HEK293 (cell line): ENCODE measurements around the gene SLC36A1.
A peak's percentile ranks its signal among the peaks of the same experiment; 100 is the strongest.

ENCODE experiments used
- INSM2 ChIP-seq: fragments of 450-650 bp; formaldehyde crosslinking; IDR thresholded peaks from 2 replicates; pipeline ENCODE4 v1.5.1; 2016; ENCODE audit warnings: missing biosample characterization, missing genetic modification characterization
- KLF16 ChIP-seq: fragments of 450-650 bp; formaldehyde crosslinking; IDR thresholded peaks from 2 replicates; pipeline ENCODE4 v1.5.1; 2017; ENCODE audit warnings: missing biosample characterization, missing genetic modification characterization
- KLF7 ChIP-seq: fragments of 450-650 bp; formaldehyde crosslinking; IDR thresholded peaks from 2 replicates; pipeline ENCODE4 v1.5.1; 2016; ENCODE audit warnings: missing biosample characterization, missing genetic modification characterization, borderline replicate concordance
- PRDM10 ChIP-seq: fragments of 450-650 bp; formaldehyde crosslinking; IDR thresholded peaks from 2 replicates; pipeline ENCODE4 v1.5.1; 2016; ENCODE audit warnings: missing biosample characterization, missing genetic modification characterization
- PRDM4 ChIP-seq: fragments of 450-650 bp; formaldehyde crosslinking; IDR thresholded peaks from 2 replicates; pipeline ENCODE4 v1.5.1; 2017; ENCODE audit warnings: missing biosample characterization, missing genetic modification characterization
- SP7 ChIP-seq: fragments of 450-650 bp; formaldehyde crosslinking; IDR thresholded peaks from 2 replicates; pipeline ENCODE4 v1.5.1; 2016; ENCODE audit warnings: missing biosample characterization, missing genetic modification characterization
- TSHZ1 ChIP-seq: fragments of 450-650 bp; formaldehyde crosslinking; IDR thresholded peaks from 2 replicates; pipeline ENCODE4 v1.5.1; 2016; ENCODE audit warnings: missing biosample characterization, missing genetic modification characterization, borderline replicate concordance
- WT1 ChIP-seq: fragments of 450-650 bp; formaldehyde crosslinking; IDR thresholded peaks from 2 replicates; pipeline ENCODE4 v1.5.1; 2016; ENCODE audit warnings: missing biosample characterization, missing genetic modification characterization
- YY2 ChIP-seq: fragments of 450-650 bp; formaldehyde crosslinking; IDR thresholded peaks from 2 replicates; pipeline ENCODE4 v1.5.1; 2016; ENCODE audit warnings: missing biosample characterization, missing genetic modification characterization
- ZIC2 ChIP-seq: fragments of 450-650 bp; formaldehyde crosslinking; IDR thresholded peaks from 2 replicates; pipeline ENCODE4 v1.5.1; 2016; ENCODE audit warnings: missing biosample characterization, missing genetic modification characterization
- ZNF140 ChIP-seq: fragments of 450-650 bp; formaldehyde crosslinking; IDR thresholded peaks from 2 replicates; pipeline ENCODE4 v1.5.1; 2016; ENCODE audit warnings: missing biosample characterization, missing genetic modification characterization
- ZNF175 ChIP-seq: fragments of 450-650 bp; formaldehyde crosslinking; IDR thresholded peaks from 2 replicates; pipeline ENCODE4 v1.5.1; 2016; ENCODE audit warnings: missing biosample characterization, missing genetic modification characterization
- ZNF19 ChIP-seq: fragments of 450-650 bp; formaldehyde crosslinking; IDR thresholded peaks from 2 replicates; pipeline ENCODE4; 2016; ENCODE audit warnings: missing biosample characterization, missing genetic modification characterization, low read depth
- ZNF223 ChIP-seq: fragments of 450-650 bp; formaldehyde crosslinking; IDR thresholded peaks from 2 replicates; pipeline ENCODE4 v1.5.1; 2016; ENCODE audit warnings: missing biosample characterization, missing genetic modification characterization
- ZNF514 ChIP-seq: fragments of 450-650 bp; formaldehyde crosslinking; IDR thresholded peaks from 2 replicates; pipeline ENCODE4 v1.5.1; 2016; ENCODE audit warnings: missing biosample characterization, missing genetic modification characterization
- ZNF518A ChIP-seq: fragments of 450-650 bp; formaldehyde crosslinking; conservative IDR thresholded peaks from 2 replicates; pipeline ENCODE4 v1.5.1; 2016; ENCODE audit warnings: low read depth, missing biosample characterization, missing genetic modification characterization
- ZNF530 ChIP-seq: fragments of 450-650 bp; formaldehyde crosslinking; IDR thresholded peaks from 2 replicates; pipeline ENCODE4 v1.5.1; 2016; ENCODE audit warnings: low read depth, missing biosample characterization, missing genetic modification characterization
- ZNF580 ChIP-seq: fragments of 450-650 bp; formaldehyde crosslinking; IDR thresholded peaks from 2 replicates; pipeline ENCODE4 v1.5.1; 2016; ENCODE audit warnings: missing biosample characterization, missing genetic modification characterization
- ZNF585B ChIP-seq: fragments of 450-650 bp; formaldehyde crosslinking; IDR thresholded peaks from 2 replicates; pipeline ENCODE4 v1.5.1; 2016; ENCODE audit warnings: missing biosample characterization, missing genetic modification characterization
- ZNF621 ChIP-seq: fragments of 450-650 bp; formaldehyde crosslinking; IDR thresholded peaks from 2 replicates; pipeline ENCODE4 v1.5.1; 2017; ENCODE audit warnings: missing biosample characterization, missing genetic modification characterization
- ZNF701 ChIP-seq: fragments of 450-650 bp; formaldehyde crosslinking; IDR thresholded peaks from 2 replicates; pipeline ENCODE4 v1.5.1; 2016; ENCODE audit warnings: missing biosample characterization, missing genetic modification characterization
- ZNF76 ChIP-seq: fragments of 450-650 bp; formaldehyde crosslinking; IDR thresholded peaks from 2 replicates; pipeline ENCODE4; 2016; ENCODE audit warnings: low read depth, missing biosample characterization, missing genetic modification characterization, borderline replicate concordance

The SLC36A1 gene

GRCh38 chr5:151447174-151448037 lies at the start of gene SLC36A1 (continued):
- TF ChIP-seq PRDM10 (tag by site-specific recombination) (peak; percentile 38; the same call in 1 of the 2 replicates), ZNF223 (tag by site-specific recombination) (no peak), KLF7 (tag by site-specific recombination) (peak; percentile 96), ZNF585B (no peak), ZNF530 (tag by site-specific recombination) (no peak), PRDM4 (tag by site-specific recombination) (no peak), ZNF514 (no peak), TSHZ1 (tag by site-specific recombination) (no peak), ZNF76 (tag by site-specific recombination) (peak; percentile 33; the same call in 1 of the 2 replicates), ZNF518A (peak; percentile 47), ZNF19 (tag by site-specific recombination) (no peak), ZNF175 (tag by site-specific recombination) (no peak), WT1 (tag by site-specific recombination) (0 out of 2 replicates have a peak, but pooled peaks have one; percentile 22), ZNF621 (tag by site-specific recombination) (no peak), ZNF140 (tag by site-specific recombination) (no peak), INSM2 (tag by site-specific recombination) (peak; percentile 26; the same call in 1 of the 2 replicates), KLF16 (tag by site-specific recombination) (no peak), ZNF701 (tag by site-specific recombination) (no peak), YY2 (tag by site-specific recombination) (no peak; the same call in 1 of the 2 replicates), ZIC2 (tag by site-specific recombination) (no peak), ZNF580 (tag by site-specific recombination) (peak; percentile 48), SP7 (peak; percentile 73)
